SU-DHL-6 (cell line): ENCODE data around the gene SLC39A11.

Experiments
- EZH2phosphoT487 ChIP-seq: fragments of 200-600 bp; sonication (generic), shearing (Covaris generic); conservative IDR thresholded peaks from 2 replicates; pipeline ENCODE4 v1.6.1; 2018; ENCODE audit warnings: mild to moderate bottlenecking, antibody characterized with exemption, low read length, moderate library complexity, mixed read lengths
- TF ChIP-seq, protein P1 (sequence below): fragments of 200-600 bp; sonication (generic); IDR thresholded peaks from one replicate; pipeline ENCODE4 v1.5.1; 2017; ENCODE audit warnings: antibody characterized with exemption, mild to moderate bottlenecking, low read length, moderate library complexity; ENCODE audit not compliant: insufficient read depth, poor library complexity, severe bottlenecking

DNA sequence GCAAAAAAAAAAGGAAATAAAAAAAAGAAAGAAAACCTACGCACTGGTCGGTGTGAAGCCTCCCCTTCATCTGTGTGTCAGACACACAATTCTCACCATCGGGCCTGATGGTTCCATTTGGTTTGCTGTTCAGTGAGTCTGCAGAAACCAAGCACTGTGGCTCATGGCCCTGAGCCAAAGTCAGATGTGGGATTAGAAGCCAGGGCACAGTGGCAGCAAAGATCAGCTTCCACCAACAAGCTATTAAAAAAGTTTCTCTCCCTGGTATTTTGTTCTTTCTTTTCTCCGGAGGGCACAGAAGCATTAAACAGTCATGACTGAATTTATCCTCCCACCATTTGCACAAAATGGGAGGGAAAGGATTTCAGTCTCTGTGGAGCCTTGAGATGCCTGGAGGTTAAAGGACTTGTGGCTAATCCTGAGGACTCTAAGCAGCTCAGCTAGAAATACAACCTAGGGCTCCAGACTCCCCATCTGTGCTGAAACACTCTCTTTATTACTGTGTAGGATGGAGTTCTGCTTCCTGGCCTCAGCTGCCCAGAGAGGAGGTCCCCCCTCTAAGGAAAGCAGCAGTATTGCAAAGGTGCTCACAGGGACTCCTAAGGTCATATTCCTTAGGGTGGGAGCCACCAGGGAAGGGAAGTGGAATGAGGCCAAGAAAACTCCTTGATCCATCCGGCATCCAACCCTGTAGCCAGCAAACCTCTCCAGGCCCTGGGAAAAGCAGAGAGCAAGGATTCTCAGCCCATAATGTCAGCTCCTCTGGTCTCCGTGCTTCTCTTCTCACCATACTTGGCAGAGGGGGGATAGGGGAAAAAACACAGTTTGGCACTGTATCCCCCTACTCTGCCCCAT lies 28.2 kb downstream of the SLC39A11 start:
- TF ChIP-seq, protein P1, sequence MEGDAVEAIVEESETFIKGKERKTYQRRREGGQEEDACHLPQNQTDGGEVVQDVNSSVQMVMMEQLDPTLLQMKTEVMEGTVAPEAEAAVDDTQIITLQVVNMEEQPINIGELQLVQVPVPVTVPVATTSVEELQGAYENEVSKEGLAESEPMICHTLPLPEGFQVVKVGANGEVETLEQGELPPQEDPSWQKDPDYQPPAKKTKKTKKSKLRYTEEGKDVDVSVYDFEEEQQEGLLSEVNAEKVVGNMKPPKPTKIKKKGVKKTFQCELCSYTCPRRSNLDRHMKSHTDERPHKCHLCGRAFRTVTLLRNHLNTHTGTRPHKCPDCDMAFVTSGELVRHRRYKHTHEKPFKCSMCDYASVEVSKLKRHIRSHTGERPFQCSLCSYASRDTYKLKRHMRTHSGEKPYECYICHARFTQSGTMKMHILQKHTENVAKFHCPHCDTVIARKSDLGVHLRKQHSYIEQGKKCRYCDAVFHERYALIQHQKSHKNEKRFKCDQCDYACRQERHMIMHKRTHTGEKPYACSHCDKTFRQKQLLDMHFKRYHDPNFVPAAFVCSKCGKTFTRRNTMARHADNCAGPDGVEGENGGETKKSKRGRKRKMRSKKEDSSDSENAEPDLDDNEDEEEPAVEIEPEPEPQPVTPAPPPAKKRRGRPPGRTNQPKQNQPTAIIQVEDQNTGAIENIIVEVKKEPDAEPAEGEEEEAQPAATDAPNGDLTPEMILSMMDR: no peak
- TF ChIP-seq EZH2phosphoT487: no peak
